ENCODE data around the gene RABL3.

DNA sequence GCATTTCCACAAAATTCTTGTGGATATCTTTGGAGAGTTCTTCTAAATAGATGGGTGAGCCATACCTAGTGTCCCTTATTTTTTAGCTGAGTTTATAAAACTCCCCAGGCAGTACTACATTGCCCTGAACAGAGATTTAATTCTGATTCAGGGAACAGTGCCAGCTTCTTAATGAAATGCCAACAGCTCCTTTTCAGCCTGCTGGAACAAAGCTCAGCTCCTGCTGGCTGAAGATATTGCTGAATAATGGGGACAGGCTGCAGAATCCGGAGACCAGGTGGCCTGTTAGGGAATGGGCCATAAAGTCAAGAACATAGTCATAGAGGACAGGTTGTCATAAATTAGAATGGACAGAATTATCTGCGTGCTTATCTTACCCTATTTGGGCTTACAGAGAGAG lies 69.2 kb downstream of the RABL3 start:
- TF ChIP-seq, protein P1, sequence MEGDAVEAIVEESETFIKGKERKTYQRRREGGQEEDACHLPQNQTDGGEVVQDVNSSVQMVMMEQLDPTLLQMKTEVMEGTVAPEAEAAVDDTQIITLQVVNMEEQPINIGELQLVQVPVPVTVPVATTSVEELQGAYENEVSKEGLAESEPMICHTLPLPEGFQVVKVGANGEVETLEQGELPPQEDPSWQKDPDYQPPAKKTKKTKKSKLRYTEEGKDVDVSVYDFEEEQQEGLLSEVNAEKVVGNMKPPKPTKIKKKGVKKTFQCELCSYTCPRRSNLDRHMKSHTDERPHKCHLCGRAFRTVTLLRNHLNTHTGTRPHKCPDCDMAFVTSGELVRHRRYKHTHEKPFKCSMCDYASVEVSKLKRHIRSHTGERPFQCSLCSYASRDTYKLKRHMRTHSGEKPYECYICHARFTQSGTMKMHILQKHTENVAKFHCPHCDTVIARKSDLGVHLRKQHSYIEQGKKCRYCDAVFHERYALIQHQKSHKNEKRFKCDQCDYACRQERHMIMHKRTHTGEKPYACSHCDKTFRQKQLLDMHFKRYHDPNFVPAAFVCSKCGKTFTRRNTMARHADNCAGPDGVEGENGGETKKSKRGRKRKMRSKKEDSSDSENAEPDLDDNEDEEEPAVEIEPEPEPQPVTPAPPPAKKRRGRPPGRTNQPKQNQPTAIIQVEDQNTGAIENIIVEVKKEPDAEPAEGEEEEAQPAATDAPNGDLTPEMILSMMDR (IDR thresholded peaks at IDR 0.05): no peak
- TF ChIP-seq EP300 (IDR thresholded peaks at IDR 0.05): no peak

Measured in sigmoid colon (tissue), 4 donors.